DND-41 (cell line): Measurements from ENCODE around the gene SELENOS.

Experiments
- ATAC-seq: fragments of 200-7000 bp; cut with Tn5 transposase; 3 replicates; pipeline ENCODE4 v1.9.1; 2021; ENCODE audit warnings: low read depth; ENCODE audit not compliant: insufficient read depth
- DNase-seq: peaks from one replicate; pipeline ENCODE4 v3.0.0-alpha.2; 2020
- H2AFZ ChIP-seq: 2 replicates; pipeline ENCODE4 v1.6.0; 2012; ENCODE audit warnings: low read depth, low read length
- H3K27ac ChIP-seq: 2 replicates; pipeline ENCODE4 v1.5.1; 2012; ENCODE audit warnings: low read length, inconsistent platforms
- H3K27me3 ChIP-seq: fragments of 200-600 bp; sonication (generic); 2 replicates; pipeline ENCODE4 v1.6.0; 2012; ENCODE audit warnings: low read length, mild to moderate bottlenecking, inconsistent platforms; ENCODE audit not compliant: insufficient read depth, poor library complexity
- H3K36me3 ChIP-seq: 2 replicates; pipeline ENCODE4 v1.5.1; 2012; ENCODE audit warnings: low read length, inconsistent platforms; ENCODE audit not compliant: insufficient read depth
- H3K4me1 ChIP-seq: 2 replicates; pipeline ENCODE4 v1.5.1; 2012; ENCODE audit warnings: mild to moderate bottlenecking, low read length; ENCODE audit not compliant: insufficient read depth
- H3K4me2 ChIP-seq: 2 replicates; pipeline ENCODE4 v1.6.0; 2012; ENCODE audit warnings: mild to moderate bottlenecking, moderate library complexity, low read length, inconsistent platforms; ENCODE audit not compliant: insufficient read depth
- H3K4me3 ChIP-seq, 2 experiments: fragments of 200-600 bp in 1 of 2; shearing (Covaris generic) in 1 of 2; 2 replicates each; pipeline ENCODE4 v1.5.1; 2012 to 2016; ENCODE audit warnings: inconsistent platforms in 2 of 2, low read length in 2 of 2, mild to moderate bottlenecking in 2 of 2, low read depth in 1 of 2, moderate library complexity in 1 of 2
- H3K79me2 ChIP-seq: 2 replicates; pipeline ENCODE4 v1.6.0; 2012; ENCODE audit warnings: low read length, inconsistent platforms; ENCODE audit not compliant: insufficient read depth
- H3K9ac ChIP-seq: 2 replicates; pipeline ENCODE4 v1.6.0; 2012; ENCODE audit warnings: low read depth, mild to moderate bottlenecking, inconsistent platforms, low read length, moderate library complexity
- H3K9me3 ChIP-seq: 2 replicates; pipeline ENCODE4 v1.5.1; 2012; ENCODE audit warnings: low read length, moderate library complexity, mild to moderate bottlenecking, inconsistent platforms; ENCODE audit not compliant: insufficient read depth, severe bottlenecking
- H4K20me1 ChIP-seq: 2 replicates; pipeline ENCODE4 v1.6.0; 2012; ENCODE audit warnings: low read length; ENCODE audit not compliant: insufficient read depth
- EZH2 ChIP-seq: IDR thresholded peaks from 3 replicates; pipeline ENCODE4 v1.6.1; 2012; ENCODE audit warnings: borderline replicate concordance, low read depth, mild to moderate bottlenecking, moderate library complexity, low read length, inconsistent platforms; ENCODE audit not compliant: severe bottlenecking
- TF ChIP-seq, protein P1 (sequence below): IDR thresholded peaks from 2 replicates; pipeline ENCODE4 v1.5.1; 2012; ENCODE audit warnings: borderline replicate concordance, low read length, moderate library complexity, mild to moderate bottlenecking; ENCODE audit not compliant: poor library complexity, severe bottlenecking; ENCODE audit errors: extremely low read depth

SELENOS gene

DNA sequence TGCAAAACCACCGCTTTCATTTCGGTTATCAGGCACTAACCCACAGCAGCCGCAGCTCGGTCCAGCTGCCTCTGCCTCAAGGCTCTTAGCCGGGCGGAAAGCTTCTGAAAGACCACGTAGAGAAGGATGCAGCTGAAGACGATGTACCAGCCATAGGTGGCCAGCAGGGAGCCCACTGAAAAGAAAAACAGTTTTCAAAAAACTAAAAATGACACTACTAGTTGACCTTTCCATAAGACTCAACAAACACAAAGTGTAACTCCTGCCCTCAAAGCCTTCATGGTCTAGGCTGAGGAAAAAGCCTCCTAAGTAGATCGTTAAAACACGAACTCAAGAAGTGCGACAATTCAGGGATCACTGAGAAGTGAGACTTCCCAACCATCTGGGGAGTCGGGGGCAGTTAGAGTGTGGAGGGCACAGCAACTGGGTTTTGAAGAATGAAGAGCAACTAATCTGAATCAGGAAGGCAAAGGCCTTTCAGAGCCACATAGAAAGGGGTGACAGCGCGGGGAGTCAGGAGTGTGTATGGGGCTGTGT is 716 bp downstream of the SELENOS start:
- H3K9me3 ChIP-seq: no peaks in the 10 kb centered on the region
- no peak for TF ChIP-seq EZH2
- TF ChIP-seq, protein P1, sequence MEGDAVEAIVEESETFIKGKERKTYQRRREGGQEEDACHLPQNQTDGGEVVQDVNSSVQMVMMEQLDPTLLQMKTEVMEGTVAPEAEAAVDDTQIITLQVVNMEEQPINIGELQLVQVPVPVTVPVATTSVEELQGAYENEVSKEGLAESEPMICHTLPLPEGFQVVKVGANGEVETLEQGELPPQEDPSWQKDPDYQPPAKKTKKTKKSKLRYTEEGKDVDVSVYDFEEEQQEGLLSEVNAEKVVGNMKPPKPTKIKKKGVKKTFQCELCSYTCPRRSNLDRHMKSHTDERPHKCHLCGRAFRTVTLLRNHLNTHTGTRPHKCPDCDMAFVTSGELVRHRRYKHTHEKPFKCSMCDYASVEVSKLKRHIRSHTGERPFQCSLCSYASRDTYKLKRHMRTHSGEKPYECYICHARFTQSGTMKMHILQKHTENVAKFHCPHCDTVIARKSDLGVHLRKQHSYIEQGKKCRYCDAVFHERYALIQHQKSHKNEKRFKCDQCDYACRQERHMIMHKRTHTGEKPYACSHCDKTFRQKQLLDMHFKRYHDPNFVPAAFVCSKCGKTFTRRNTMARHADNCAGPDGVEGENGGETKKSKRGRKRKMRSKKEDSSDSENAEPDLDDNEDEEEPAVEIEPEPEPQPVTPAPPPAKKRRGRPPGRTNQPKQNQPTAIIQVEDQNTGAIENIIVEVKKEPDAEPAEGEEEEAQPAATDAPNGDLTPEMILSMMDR: peak; percentile 31
- peaks cover 18% of the 10 kb centered on the region for H3K79me2 ChIP-seq
- peak overlapping the region; percentile 72 to 97 for H3K4me3 ChIP-seq
- H3K36me3 ChIP-seq: peaks cover 51% of the 10 kb centered on the region
- ATAC-seq: peak; percentile 65
- H3K4me2 ChIP-seq: peak overlapping the region; percentile 86
- H3K9ac ChIP-seq: peak overlapping the region; percentile 76
- peak; percentile 57 for DNase-seq
- H3K4me1 ChIP-seq: peaks cover 23% of the 10 kb centered on the region
- H3K27me3 ChIP-seq: no peaks in the 10 kb centered on the region
- peak overlapping the region; percentile 82 for H2AFZ ChIP-seq
- H3K27ac ChIP-seq: peak overlapping the region; percentile 69
- peaks cover 5% of the 10 kb centered on the region; the same call in 1 of the 2 replicates for H4K20me1 ChIP-seq

DNA sequence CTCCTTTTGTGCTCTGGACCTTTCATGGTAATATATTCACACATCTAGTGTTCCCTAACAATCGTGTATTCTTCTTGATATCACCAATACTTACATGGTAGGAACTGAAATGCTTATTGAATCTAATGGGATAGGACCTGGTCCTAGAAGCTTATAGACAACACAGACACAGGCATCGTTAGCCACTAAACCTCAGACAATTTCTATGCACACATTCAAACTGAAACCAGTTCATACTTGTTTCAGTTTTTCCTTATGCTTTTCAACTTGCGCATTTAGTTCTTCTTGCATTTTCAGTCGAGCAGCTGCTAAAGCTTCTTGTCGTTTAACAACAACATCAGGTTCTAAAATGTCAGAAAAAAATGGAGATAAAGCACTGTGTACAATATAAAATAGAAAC is 2.3 kb downstream of the SELENOS start:
- no peak for DNase-seq
- no peak for ATAC-seq
- peaks cover 51% of the 10 kb centered on the region for H3K36me3 ChIP-seq
- no peak overlapping the region for H3K4me2 ChIP-seq
- no peak overlapping the region for H3K4me3 ChIP-seq
- TF ChIP-seq, protein P1: no peak
- no peak for TF ChIP-seq EZH2
- no peak overlapping the region for H3K9ac ChIP-seq
- no peak overlapping the region for H3K27ac ChIP-seq
- peaks cover 23% of the 10 kb centered on the region for H3K4me1 ChIP-seq
- H2AFZ ChIP-seq: no peak overlapping the region
- peaks cover 18% of the 10 kb centered on the region for H3K79me2 ChIP-seq
- no peaks in the 10 kb centered on the region for H3K9me3 ChIP-seq
- H3K27me3 ChIP-seq: no peaks in the 10 kb centered on the region
- H4K20me1 ChIP-seq: peaks cover 5% of the 10 kb centered on the region; the same call in 1 of the 2 replicates

DNA sequence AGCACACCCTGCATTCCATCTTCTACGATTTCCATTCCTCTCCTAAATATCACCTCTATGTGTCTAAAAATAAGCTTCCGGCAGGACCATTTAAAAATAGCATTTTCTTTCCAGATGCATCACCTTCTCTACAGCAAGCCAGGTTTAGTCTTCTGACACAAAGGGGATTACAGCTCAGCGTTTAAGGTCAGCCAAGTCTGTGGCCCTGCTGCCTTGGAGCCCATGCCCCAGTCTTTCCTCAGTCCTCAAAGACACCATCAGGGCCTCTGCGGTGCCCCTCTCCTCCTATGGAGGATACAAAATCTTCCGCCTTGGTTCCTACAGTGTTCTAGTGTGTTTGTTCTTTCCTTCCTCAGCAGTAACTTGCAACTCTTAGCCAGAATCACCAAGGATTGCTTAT is 3.8 kb downstream of the SELENOS start:
- Histone ChIP-seq H3K27ac (no peak overlapping the region), H4K20me1 (peaks cover 5% of the 10 kb centered on the region; the same call in 1 of the 2 replicates), H3K27me3 (no peaks in the 10 kb centered on the region), H3K4me1 (peaks cover 23% of the 10 kb centered on the region), H3K9ac (no peak overlapping the region), H3K9me3 (no peaks in the 10 kb centered on the region), H3K4me2 (no peak overlapping the region), H2AFZ (no peak overlapping the region), H3K36me3 (peaks cover 54% of the 10 kb centered on the region), H3K4me3 (no peak overlapping the region), H3K79me2 (peaks cover 18% of the 10 kb centered on the region)
- TF ChIP-seq, protein P1: no peak
- TF ChIP-seq EZH2: no peak
- DNase-seq (no peak), ATAC-seq (no peak)
